GM19043 (cell line): Measurements from ENCODE around the gene SLC36A2.
"Not testable (repeated sequence)": the region's sequence is repeated elsewhere in the genome, so short reads cannot be mapped to it uniquely, and the experiment has no call there.

Experiments used
- ATAC-seq: cut with Tn5 transposase; IDR thresholded peaks from one replicate; pipeline ENCODE4 v1.9.1; 2021; ENCODE audit warnings: low read depth; ENCODE audit not compliant: unreplicated experiment

Gene SLC36A2

GRCh38 chr5:151327585-151327984, 19.8 kb downstream of the SLC36A2 start:
- no peak for ATAC-seq

DNA sequence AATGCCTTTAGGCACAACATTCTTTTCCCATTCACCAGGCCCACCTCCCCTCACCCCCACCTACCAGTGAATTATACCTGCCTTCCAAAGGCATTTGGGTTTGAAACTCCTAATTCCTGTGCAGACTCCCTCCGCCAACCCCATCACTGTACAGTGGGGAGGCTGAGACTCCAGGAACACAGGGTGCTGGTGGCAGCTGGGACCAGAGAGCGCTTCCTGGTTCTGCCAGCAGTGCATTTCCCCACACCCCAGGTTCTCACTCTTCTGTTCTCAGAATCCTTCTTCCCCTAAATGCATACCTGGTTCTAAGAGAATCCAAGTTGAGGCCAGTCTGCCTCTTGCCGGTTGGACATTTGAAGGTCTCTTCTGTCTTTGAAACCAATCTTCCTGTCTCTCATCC, 21.1 kb downstream of the SLC36A2 start:
- no peak for ATAC-seq

DNA sequence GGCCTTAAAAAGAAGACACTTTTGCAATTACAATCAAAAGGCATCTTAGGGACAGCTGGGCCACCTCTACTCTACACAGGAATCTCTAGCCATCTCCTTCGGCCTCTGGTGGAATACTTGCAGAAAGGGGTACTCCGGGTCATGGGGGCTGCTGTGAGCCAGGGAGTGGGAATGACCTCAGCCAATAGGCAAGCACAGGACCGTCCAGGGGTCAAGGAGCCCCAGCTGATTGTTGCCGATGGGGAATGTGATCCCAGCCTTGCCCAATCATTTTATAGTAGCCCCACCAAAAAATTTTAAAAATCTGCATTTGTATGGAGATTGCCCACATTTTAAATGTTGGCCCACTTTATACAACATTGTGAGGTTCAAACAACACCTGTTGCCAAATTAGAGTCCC, 26.9 kb downstream of the SLC36A2 start:
- no peak for ATAC-seq

GRCh38 chr5:151318850-151319732, 28.3 kb downstream of the SLC36A2 start:
- ATAC-seq = peak; percentile 75

GRCh38 chr5:151317871-151318270, 29.5 kb downstream of the SLC36A2 start:
- no peak for ATAC-seq

DNA sequence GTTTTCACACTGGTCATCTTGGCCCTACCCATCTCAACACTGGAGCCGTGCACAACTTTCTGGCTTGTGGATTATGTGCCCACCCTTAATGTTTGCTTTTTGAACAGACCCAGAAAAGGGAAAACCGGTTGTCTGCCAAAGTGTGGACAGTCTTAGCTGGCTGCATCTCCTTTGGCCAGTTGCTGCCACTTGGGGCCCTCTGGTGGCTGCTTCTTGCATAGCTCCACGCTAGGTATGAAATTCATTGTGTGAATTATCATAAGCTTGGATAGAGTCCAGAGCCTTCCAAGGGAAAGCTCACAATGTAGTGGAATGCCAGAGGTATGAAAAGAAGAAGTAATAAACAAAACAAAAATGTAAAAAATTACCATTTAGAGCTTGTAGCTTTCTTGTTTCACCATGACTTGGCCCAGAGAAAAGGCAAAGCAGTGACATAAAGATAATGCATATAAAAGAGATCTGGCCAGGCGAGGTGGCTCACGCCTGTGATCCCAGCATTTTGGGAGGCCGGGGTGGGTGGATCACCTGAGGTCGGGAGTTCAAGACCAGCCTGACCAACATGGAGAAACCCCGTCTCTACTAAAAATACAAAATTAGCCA, 31.3 kb downstream of the SLC36A2 start:
- peak; percentile 70 for ATAC-seq

DNA sequence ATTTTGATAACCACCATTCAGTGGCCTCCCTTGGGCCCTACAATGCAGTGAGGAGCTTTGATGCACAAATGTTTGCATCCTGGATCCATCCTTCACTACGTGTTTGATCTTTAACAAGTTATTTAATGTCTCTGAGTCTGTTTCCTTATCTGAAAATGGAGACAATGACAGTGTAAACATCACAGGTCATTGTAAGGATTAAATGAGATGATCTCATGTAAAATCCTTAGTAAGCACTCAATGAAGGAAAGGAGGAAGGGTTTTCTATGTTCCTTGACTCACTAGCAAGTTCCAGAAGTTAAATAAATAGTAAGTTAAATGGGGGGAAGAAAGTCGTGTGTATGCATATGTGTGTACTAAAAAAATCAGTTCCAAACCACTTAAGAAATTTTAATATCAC, 34.0 kb downstream of the SLC36A2 start:
- no peak for ATAC-seq

DNA sequence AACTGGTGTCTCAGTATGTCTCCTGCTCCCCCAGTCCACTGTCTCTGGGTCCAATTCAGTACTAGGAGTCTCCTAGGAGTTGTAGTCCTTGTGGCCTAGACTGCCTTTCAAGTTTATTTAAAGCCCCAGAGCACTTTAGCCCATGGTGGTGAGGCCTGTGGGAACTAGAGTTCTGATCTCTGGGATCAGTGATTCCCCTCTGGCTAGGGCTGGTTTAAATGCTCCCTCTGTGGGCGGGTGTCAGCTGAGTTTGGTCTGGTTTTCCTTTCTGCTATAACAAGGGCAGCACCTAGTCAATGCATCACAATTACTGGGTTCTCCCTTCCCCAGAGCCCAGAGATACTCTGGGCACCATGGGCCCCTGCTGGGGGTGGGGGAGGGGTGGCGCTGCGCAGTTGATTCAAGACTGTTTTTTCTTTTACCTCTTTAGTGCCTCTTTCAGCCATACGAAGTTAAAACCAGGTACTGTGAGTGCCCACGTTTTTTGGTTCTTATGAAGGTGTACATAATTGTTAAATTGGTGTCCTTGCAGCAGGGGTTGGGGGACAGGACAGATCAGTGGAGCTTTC, 34.5 kb downstream of the SLC36A2 start:
- ATAC-seq = no peak

DNA sequence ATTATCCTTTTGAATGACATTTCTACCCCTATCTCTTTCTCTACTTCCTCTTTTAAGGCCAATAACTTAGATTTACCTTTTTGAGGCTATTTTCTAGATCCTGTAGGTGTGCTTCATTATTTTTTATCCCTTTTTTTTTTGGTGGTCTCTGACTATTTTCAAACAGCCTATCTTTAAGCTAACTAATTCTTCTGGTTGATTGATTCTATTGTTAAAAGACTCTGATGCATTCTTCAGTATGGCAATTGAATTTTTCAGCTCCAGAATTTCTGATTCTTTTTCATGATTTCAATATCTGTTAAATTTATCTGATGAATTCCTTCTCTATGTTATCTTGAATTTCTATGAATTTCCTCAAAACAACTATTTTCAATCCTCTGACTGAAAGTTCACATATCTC, 36.4 kb downstream of the SLC36A2 start:
- ATAC-seq = no peak

GRCh38 chr5:151309821-151310220, 37.5 kb downstream of the SLC36A2 start:
- ATAC-seq = not testable (repeated sequence)

DNA sequence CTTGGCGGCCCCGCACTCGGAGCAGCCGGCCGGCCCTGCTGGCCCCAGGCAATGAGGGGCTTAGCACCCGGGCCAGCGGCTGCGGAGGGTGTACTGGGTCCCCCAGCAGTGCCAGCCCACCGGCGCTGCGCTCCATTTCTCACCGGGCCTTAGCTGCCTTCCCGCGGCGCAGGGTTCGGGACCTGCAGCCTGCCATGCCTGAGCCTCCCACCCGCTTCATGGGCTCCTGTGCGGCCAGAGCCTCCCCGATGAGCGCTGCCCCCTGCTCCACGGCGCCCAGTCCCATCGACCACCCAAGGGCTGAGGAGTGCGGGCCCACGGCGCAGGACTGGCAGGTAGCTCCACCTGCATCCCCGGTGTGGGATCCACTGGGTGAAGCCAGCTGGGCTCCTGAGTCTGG, 38.1 kb downstream of the SLC36A2 start:
- ATAC-seq = not testable (repeated sequence)

GRCh38 chr5:151303666-151304065, 43.7 kb downstream of the SLC36A2 start, which contains the start of gene SLC36A3:
Gene SLC36A3 (minus strand): TSS chr5:151303766. CDS start chr5:151303354, 412 bp downstream.
- ATAC-seq = no peak

DNA sequence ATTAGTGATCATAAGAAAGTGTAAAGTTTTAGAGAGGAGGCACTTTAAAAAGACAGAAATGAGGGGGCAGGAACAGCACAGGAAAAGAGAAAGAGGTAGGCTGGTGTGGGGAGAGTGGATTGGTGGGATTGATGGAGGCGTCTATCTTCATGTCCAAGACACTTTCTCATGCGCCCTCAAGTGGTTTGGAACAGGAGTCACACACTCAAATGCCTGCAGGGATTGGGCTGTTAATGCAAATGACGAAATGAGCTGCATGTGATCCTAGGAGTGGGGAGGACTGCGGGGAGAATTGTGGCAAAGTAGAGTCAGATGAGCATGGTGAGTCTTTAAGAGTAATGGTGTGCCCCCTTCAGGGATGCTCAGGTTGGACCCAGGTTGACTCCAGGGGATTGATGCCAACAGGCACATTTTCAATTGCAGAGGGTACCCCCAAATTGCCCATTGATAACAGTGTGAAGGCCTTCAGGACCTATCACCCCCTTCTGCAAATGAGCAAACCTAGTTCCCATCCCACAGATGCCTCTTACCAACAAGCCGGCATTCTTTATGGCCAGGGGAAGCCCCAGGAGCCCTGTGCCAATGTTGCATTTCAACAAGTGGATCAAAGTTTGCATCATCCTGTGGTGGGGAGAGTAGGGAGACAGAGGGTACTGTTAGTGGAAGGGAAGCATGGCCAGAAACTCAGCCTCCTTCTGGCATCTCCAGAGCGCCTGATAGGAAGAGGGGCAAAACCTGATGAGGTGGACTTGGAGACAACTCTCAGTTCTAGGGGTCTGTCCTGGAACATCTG, 49.1 kb downstream of the SLC36A2 start:
- no peak for ATAC-seq

DNA sequence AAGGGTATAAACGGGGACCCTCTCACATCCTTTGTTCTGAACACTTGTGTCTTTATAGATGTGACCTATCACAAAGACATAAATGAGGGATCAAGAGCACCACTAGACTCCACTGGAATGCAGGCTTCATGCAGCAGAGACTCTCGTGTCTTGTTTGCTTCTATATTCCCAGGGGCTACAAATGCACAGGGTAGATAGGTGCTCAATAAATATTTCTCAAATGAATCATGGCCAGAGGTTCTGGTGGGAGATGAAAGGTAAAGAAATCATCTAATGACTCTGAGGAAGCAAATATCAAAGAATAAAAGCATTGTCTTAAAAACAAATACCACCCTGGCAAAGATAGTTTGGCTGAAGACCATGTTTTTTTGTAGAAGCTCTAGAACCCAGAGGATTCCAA, 50.4 kb downstream of the SLC36A2 start:
- no peak for ATAC-seq

GRCh38 chr5:151296478-151296830, 50.9 kb downstream of the SLC36A2 start:
- ATAC-seq = no peak

DNA sequence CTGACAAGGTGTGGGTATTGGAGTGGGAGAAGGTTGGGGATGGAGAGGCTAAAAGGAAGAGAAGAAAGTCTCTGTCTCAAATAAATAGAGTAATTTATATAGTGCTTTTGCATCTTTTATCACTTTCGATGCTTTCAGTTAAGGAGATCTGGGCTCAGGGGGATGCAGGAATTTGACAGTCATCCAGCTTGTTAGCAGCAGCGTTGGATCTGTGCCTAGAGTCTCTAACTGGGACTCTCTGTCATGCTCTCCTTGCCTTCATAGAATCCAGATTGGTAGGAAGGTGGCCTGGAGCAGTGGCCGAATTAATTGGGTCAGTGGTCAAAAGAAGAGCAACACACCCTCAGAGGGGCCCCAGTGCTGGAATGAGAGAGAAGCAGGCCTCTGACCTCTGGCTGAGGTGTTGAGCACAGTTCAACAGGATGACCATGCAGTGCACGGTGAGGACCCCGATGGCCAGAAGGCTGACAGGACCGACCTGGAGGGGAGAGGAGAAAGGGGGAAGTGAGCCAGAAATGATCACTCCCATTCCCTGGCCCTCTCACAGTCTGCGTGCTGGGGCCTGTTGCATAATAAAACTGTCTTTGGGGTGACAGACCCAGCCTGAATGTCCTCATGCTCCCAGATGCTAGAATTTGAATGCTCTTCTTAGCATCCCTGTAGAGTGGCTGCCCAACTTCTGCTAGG, 51.4 kb downstream of the SLC36A2 start:
- ATAC-seq = no peak

- no peak for ATAC-seq
Measured at GRCh38 chr5:151295138-151295537, 52.2 kb downstream of the SLC36A2 start.

DNA sequence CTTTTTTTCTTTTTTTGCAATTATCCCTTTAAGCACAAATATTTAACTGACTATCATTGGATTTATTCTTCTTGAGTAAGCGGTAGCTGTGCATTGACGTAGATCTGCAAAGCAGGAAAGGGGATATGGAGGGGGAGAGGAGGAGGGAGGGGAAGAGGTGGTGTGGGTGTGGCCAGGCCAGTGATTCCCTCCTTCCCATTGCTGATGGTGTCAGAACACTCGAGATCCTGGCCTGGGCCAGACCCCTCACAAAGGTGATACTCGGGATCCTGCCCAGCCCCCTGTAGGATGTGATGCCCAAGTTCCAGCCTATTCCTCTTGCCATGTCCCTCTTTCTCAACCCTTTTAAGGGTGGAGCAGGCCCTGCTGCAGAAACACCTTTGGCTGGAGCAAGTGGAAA, 53.7 kb downstream of the SLC36A2 start:
- no peak for ATAC-seq

DNA sequence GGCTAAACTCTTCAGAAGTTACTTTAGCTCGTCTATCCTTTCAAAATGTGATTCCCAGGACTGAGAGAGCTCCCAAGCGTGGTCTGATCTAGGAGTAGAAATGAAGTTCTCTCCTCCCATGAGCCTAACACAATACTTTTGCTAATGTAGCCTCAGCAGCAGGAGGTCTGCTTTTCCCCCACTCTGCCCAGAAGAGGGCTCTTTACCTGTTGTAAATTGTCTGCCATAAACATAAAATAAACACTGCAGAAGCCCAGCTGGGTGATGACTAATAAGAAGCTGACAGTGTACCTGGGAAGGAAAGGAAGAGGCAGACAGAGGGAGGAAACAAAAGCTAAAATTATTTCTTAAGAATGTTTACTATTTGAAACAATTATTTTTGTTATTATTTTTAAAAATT, 59.2 kb downstream of the SLC36A2 start:
- ATAC-seq = peak; percentile 53

GRCh38 chr5:151286246-151286645, 61.1 kb downstream of the SLC36A2 start:
- ATAC-seq = no peak
